GM18909 (cell line): ENCODE measurements around the gene SLC66A2.

Experiments
- ATAC-seq: cut with Tn5 transposase; IDR thresholded peaks from one replicate; pipeline ENCODE4 v1.9.1; 2021; ENCODE audit warnings: mild to moderate bottlenecking; ENCODE audit not compliant: unreplicated experiment, poor library complexity

SLC66A2 gene

DNA sequence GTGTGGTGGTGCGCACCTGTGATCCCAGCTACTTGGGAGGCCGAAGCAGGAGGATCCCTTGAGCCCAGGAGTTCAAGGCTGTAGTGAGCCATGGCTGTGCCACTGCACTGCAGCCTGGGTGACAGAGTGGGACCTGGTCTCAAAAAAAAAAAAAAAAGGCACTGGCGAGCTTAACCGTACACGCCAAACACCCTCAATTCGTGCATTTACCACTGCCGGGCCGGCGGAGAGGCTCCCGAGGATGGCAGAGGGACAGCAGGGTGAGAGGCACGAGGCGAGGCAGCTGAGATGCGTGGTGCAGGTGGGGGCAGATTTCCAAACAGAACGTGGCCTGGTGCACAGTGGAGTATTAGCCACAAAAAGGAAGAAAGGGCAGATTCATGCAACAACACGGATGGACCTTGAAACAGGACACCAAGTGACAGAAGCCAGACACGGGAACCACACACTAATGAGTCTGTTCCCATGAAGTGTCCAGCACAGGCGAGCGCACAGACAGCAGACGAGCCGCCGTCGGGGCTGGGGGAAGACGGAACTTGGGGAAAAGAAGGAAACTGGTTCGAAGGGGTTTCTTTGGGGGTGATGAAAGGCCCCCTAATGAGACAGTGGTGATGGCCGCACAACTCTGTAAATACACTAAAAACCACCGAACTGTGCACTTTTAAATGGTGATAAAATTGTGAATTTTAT, 27.4 kb downstream of the SLC66A2 start:
- ATAC-seq = no peak

DNA sequence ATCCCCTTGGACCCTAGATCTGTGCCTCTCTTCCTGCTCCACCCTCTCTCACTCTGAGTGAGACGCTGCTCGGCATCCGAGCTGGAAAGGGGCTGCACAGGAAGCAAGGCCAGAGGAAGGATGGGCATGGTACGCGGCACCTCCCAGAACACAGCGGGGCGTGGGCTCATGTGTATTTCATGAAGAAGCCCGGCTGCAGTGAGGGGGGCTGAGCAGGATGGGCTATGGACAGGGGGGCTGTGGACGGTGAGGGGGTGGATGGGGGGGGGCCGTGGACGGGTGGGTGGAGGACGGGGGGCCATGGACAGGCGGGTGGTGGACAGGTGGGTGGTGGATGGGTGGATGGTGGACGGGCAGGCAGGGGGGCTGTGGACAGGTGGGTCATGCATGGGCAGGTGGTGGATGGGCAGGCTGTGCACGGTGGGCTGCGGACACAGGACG, 28.5 kb downstream of the SLC66A2 start:
- ATAC-seq = no peak

DNA sequence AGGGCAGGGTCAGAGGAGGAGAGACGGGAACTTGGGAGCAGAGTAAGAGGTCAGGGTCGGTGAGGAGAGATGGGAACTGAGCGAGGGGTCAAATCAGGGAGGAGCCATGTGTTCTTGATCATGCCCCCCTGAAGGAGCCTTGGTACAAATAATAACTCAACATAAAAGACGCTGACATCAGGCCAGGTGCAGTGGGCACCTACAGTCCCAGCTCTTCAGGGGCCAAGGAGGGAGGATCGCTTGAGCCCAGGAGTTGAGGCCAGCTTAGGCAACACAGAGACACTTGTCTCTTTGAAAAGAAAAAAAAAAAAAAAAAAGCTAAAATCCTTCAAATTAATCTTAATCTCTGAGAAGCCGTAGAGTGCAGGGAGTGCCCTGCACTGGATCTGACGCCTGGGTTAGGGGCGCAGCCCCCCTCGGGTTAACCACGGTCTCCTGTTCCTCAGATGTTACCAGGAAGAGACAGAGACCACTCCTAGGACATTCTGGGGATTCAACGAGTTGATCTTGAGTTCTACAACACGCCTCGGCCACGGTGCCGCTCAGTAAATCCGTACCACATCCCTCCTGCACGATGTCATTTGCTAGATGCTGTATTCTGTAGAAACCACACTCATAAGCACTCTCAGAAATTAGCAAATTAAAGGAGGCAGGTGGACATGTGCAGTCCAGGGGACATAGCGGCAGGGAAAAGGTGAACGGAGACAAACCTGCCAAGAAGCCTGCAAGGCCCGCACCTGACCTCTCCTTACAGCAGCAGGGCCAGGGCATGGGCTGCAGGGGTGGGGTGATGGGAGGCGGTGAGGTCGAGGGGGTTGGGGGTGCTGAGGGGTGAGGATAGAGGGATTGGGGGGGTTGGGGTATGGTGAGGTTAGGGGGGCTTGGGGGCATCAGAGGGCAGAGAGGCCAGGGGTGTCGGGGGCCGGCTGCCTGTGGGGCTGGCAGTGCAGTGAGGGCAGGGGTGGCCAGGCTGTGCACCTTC, 29.2 kb downstream of the SLC66A2 start:
- no peak for ATAC-seq

DNA sequence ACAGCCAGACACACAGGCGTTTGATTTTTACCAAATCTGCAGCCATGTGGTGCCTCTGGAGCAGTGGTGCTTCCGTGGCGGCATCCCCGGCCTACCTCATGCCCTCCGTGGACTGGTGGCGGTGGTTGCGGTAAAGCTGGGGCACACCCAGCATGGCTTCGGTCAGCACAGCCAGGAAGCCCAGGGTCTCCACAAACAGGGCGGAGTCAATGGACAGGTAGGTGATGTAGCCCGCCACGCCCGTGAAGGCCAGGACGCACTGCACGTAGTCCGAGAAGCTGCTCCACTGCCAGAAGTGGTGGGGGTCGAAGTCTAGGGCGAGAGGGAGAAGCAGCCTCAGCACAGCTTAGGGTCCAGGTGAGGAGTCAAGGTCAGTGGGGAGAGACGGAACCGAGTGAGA, 32.4 kb downstream of the SLC66A2 start:
- no peak for ATAC-seq

DNA sequence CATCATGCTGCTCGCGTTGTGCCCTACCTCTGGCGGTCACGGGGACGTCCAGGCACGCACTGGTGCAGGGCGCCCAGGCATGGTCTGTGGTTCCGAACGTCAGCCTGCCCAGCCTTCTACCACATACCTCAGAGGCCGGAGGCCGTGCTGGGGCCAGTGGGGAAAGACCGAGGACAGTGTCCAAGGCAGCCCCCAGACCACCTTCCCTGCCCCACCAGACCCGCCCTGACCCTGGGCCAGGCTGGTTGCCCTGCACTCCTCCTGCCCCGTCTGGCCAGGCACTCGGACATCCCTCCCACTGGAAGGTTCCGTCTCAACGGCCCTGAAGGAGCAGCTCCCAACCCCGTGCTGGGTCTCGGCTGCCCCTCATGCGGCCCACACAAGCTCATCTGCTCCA, 32.8 kb downstream of the SLC66A2 start:
- ATAC-seq = no peak

DNA sequence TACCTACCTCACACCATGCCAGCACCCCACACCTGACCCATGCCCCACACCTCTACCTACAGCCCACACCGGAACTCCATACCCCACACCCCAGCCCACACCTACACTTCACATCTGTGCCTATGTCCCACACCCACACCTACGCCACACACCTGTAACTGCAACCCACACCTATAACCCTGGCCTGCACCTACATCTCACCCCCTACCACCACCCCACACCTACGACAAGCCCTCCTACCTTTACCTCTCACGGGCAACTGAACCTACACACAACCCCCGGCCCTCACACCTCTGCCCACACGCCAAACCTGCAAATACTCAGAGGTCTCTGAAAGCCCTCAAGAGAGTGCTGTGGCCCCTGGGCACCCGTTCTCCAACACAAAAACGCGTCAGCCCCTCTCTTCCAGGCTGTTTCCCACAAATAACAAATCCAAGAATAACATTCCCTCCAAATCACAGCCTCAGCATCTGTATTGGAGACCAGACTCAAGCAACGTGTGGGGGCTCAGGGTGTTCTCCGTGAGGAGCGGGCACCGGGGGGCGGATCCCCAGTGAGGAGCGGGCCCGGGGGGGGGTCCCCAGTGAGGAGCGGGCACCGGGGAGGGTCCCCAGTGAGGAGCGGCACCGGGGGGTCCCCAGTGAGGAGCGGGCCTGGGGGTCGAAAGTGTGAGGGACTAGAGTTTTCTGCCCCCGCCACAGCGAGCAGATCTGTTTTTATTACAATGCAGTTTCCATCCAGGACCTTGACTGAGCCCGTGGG, 33.4 kb downstream of the SLC66A2 start:
- no peak for ATAC-seq

DNA sequence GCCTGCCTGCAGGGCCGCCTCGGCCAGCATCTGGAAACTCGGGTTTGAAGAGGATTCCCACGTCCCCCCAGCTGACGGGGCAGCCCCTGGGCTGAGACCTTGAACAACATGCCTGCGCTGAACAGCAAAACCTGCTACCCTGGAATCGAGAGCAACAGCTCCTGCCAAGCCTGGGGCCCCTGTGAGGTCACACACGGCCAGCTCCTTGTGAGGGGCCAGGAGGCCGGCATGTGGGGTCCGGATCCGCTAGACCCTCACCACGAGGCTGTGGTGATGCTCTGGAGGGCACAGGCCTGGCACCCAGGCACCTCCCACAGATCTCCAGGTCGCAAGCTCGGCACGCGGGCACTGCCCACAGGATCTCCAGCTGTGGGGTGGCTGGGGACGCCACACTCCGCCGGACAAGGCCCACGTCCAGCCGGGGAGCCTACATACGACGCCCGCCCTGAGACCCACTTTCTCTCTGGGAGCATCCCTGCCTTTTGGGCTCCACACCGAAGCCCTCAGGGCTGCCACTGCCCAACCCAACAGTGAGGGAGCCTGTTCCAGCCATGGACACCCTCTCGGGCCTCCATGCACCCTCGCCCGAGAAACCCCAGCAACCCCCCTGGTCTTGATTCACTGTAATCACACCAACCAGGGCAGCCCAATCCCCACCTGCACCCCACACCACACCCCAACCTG, 34.1 kb downstream of the SLC66A2 start:
- ATAC-seq = no peak

DNA sequence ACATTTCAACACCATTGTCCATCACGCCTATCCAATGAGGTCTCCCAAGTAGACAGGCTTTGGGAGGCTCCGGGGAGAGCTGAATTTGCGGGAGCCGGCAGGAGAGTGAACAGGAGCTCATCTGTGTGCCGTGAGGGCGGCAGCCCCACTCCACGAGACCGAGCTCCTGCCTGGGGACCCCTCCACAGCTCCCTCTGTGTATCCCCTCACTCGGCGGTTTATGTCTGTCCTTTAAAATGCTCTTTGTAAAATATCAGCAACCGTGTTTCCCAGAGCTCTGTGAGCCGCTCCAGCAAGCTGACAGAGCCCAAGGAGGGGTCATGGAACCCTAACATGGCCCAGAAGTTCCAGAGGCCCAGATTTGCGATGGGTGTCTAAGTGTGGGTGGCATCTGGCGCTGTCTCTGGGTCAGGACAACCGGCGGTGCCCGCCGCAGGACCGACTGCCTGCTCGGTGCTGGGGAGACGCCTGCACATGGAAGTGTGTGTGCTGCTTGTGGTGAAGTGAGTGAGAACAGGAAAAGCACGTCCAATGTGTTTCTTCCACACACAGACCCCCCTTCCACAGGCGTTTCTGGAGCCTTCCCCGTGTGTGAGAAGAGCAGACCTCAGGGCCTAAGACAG, 34.8 kb downstream of the SLC66A2 start:
- ATAC-seq = no peak

DNA sequence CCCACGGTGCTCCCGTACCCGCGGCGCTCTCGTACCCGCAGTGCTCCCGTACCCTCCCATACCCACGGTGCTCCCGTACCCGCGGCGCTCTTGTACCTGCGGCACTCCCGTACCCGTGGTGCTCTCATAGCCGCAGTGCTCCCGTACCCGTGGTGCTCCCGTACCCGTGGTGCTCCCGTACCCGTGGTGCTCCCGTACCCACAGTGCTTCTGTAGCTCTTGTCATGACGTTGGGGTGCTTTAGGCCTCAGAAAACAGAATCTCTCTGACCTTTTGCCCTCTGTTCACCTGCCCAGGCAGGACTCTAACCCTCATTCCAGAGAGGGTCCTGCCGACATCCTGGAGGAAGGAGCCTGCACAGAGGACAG, 35.3 kb downstream of the SLC66A2 start:
- ATAC-seq = no peak

DNA sequence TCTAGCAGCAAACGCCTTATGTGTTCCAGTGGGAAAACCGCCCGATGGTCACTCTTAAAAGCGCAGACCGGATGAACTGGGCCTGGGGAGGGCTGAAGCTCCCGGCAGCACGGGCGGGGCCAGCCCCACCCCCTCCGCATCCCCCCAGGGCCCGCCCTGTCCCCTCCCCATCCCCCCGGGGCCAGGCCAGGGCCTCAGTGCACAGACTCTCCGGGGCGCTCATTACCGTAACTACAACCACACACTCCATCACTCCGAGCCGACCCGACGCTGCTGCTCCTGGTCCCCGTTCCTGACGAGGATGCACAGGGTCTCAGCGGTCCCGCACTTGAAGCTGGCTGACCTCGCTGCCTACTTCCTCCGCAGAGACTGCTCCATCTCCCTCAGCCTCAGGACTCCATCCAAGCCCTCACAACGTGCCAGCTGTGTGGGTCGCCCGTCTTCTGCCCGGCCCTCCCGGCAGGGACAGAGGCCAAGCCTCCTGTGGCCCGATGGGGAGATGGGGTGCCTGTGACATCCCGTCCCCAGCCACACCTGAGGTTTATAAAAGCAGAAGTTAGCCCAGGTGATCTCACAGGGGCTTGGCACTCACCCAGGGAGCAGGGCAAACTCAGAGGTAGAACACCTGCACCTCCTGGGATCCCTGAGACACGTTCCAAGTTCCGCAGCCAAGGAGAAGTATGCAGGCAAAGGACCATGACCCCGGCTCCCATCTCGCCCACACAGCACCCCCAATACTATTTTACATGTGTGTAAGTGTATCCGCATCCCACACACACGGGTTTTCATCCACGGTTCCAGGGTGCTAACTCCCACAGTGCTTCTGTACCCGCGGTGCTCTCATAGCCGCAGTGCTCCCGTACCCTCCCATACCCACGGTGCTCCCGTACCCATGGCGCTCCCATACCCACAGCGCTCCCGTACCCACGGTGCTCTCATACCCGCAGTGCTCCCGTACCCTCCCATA, 36.0 kb downstream of the SLC66A2 start:
- ATAC-seq = no peak

DNA sequence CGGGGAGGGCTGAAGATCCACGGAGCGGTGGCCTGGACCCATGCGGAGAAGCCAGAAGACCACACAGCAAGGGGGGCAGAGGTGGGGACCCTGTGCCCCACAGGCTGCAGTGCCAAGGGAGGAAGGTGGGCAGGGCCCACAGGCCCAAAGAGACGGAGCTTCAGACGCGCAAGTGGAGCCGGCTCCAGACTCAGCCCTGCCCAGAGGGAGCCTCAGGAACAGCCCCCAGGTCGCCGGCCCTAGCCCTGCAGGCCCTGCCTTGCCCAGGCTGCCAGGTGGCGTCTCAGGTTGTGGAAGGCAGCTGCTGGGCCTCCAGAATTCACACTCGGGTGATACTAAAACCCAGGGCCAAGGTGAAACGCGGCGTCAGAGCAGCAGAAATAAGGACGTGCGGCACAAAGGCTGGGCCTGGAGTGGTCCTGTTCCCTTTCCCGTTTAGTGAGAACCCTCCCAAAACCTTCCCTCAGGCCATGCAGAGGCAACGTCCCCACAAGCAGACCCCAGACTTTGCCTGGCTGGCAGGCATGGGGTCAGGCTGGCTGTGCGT, 36.8 kb downstream of the SLC66A2 start:
- no peak for ATAC-seq

DNA sequence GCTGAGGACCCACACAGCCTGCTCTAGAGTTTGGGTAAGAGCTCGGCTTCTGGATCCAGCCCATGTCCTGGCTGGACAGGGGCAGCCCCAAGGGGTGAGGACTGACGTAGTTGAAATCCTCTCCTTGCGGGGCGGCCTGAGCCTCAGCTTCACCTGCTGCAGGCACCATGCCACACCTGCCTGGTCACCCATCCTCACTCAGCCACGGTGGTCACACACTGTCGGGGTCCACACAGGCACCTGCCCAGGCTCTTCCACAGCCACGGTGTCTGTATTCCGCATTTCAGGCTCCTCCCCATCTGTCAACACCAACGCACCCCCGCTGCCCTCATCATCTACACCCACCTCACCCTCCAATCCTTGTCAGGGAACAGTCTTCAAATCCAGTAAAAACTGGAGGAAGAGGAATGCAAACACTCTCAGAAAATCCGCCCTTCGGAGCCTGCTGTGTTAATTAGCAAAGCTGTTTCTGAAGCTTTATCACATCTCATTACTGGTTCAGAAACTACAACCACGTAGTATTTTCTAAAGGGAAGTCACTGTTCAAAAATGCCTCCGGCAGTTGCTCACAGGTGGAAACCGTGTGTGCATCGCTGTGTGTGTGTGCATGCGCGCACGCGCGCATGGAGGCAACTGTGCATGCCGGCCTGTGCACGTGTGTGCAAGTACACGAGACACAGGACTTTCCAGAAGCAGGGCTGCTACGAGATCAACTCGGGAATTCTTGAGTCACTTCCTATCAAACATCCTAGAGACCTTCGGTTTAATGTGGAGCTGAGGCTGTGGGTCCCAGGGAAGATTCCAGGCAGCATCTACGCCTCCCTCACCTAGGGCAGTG, 38.2 kb downstream of the SLC66A2 start:
- no peak for ATAC-seq

DNA sequence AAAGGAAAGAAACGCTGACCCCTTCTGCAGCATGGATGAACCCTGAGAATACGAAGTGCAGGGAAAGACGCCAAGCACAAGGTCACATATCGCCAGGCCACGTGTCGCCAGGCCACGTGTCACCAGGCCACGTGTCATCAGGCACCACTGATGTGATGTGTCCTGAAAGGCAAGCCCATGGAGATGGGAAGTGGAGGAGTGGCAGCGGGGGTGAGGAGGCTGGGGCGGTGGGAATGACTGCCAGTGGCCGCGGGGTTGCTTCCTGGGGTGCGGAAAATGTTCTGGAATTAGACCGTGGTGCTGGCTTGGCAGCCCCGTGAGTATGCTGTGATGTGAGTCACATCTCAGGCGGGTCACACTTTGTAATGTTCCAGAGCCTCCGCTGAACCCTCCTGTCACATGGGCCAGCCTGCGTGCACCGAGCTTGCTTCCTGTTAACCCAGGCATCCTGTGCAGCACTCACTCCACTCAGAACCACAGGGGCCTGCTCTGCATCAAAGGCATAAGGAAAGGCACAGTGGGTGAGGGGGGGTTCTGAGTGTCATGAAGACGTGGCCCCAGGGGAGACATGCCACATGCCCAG, 39.0 kb downstream of the SLC66A2 start:
- no peak for ATAC-seq

DNA sequence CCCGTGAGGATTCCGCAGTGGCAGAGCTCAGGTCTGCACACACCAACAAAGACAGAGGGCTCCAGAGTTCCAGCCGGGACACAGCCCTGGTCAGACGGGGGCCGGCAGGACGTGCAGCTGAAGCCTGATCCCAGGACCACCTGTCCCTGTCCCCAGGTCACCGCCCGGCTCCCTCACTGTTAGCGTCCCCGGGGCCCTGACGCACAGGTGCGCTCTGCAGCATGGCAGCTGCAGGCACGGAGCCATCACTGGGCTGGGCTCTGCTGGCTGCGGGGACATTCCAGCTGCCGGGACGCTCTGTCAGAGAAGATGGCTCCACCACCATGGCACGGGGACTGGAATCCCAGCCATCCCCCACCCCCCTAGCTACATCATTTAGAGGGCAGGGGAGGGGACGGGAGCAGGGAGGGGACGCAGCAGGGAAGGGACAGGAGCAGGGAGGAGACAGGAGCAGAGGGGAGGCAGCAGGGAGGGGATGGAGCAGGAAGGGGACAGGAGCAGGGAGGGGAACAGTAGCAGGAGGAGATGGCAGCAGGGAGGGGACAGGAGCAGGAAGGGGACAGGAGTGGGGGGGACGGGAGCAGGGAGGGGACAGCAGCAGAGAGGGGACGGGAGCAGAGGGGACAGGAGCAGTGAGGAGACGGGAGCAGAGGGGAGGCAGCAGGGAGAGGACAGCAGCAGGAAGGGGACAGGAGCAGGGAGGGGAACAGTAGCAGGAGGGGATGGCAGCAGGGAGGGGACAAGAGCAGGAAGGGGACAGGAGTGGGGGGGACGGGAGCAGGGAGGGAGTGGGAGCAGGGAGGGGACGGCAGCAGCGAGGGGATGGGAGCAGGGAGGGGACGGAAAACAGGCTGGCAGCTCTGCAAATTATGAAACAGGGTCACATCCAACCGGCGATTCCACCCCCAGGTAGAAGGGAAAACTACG, 39.8 kb downstream of the SLC66A2 start:
- no peak for ATAC-seq

DNA sequence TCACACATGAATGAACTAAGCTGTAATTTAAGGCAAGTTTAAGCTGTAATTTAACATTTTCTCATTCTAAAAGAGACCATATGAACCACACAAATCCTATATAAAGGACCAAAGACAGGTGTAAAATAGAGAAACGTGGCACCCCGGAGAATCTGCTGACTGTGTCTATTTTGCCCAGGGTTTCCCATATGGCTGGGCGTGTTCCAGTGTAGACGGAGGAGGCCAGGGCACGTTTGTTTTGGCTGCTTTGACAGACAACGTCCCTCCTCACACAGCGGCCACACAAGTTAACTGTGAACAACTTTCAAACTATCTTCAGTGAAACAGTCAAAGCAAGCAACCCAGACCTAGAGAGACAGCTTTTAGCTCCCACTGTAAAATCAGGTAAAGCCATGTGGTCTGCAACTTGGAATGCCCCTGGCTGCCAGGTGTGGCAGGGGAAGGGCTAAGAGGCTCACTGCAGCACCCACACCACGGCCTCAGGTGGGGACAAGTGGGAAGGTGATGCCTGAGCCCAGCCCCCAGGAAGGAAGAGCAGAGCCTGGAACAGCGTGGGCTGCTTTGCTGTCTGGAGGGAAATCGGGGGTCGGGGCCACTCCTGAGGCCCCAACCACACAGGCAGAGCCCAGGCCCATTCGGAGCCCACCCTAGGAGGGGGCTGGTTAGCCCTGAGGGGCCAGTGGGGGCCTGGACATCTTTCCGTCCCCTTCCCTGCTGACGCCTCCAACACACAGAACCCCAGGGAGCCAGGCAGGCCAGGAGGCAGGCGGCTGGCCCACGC, 40.7 kb downstream of the SLC66A2 start:
- no peak for ATAC-seq
